ENCODE results near the gene CHCHD1. TPM values are rescaled to one million over a fixed set of nuclear protein-coding genes. Genes with fewer than 3 reads are reported as not detected.

Gene CHCHD1
- total RNA-seq, 2 donors from 2014 or later: 37.6 to 49.3 TPM

DNA sequence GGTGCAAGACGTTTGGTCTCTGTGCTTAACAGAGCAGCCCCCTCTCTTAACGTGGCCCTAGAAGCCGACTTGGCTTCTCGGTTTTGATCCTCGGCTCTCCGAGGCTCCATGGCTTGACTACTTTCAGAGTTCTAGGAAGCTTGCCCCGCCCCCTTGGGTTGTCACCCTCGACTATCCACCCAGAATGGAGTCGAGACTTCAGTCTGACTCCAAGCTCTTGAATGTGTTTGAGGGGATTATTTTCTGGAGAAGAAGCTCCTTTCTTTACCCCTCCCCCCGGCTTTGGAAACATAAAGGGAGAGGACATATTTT lies 37.2 kb upstream of the CHCHD1 start:
- Mint-ChIP-seq H3K4me3 (peak overlapping the region; percentile 89), H3K36me3 (ENCODE audit: low read depth) (peaks cover 19% of the 10 kb centered on the region), H3K4me1 (peaks cover 33% of the 10 kb centered on the region), H3K27ac (peak overlapping the region; percentile 100), H3K9me3 (no peaks in the 10 kb centered on the region), H3K27me3 (ENCODE audit: insufficient read depth) (no peaks in the 10 kb centered on the region)
- no peaks in the 10 kb centered on the region for H3K27me3 ChIP-seq (ENCODE audit: control insufficient read depth, insufficient read depth, low read length, poor library complexity, severe bottlenecking)
- no peak for DNase-seq
- peak overlapping the region; percentile 94 for H3K9ac ChIP-seq (ENCODE audit: extremely low read depth, low read length, poor library complexity, severe bottlenecking)
- peaks cover 9% of the 10 kb centered on the region for H3K4me1 ChIP-seq (ENCODE audit: control insufficient read depth, insufficient read depth, low read length)
- 0% methylated on average over 6 to 10 of the region's 10 CpGs for WGBS, 2 experiments (ENCODE audit: insufficient coverage in 1 of 2, insufficient read length in 1 of 2)
- peak overlapping the region; percentile 89 for H3K4me3 ChIP-seq (ENCODE audit: low read length)
- TF ChIP-seq, protein P1, sequence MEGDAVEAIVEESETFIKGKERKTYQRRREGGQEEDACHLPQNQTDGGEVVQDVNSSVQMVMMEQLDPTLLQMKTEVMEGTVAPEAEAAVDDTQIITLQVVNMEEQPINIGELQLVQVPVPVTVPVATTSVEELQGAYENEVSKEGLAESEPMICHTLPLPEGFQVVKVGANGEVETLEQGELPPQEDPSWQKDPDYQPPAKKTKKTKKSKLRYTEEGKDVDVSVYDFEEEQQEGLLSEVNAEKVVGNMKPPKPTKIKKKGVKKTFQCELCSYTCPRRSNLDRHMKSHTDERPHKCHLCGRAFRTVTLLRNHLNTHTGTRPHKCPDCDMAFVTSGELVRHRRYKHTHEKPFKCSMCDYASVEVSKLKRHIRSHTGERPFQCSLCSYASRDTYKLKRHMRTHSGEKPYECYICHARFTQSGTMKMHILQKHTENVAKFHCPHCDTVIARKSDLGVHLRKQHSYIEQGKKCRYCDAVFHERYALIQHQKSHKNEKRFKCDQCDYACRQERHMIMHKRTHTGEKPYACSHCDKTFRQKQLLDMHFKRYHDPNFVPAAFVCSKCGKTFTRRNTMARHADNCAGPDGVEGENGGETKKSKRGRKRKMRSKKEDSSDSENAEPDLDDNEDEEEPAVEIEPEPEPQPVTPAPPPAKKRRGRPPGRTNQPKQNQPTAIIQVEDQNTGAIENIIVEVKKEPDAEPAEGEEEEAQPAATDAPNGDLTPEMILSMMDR (conservative IDR thresholded peaks at IDR 0.05): no peak
- peaks cover 17% of the 10 kb centered on the region for H3K36me3 ChIP-seq (ENCODE audit: control insufficient read depth, insufficient read depth, low read length)
- H3K9me3 ChIP-seq (ENCODE audit: control insufficient read depth, low read length): no peaks in the 10 kb centered on the region
- H3K27ac ChIP-seq (ENCODE audit: low read depth, low read length): peak overlapping the region; percentile 96

DNA sequence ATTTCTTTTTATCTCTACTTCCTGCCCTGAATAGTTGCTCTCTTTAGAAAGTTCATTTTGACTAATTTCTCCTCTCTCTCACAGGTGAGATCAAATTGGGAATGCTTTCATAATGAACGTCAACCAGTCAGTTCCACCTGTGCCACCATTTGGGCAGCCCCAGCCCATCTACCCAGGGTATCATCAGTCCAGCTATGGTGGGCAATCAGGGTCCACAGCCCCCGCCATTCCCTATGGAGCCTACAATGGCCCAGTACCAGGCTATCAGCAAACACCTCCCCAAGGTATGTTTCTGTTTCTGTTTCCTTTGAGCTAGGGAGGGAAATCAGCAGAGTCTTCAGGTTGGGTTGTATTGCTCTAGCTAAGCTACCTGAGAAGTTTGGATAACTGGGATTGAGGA lies 35.1 kb upstream of the CHCHD1 start:
- Mint-ChIP-seq H3K27me3 (ENCODE audit: insufficient read depth) (no peaks in the 10 kb centered on the region), H3K4me3 (no peak overlapping the region), H3K36me3 (ENCODE audit: low read depth) (peaks cover 28% of the 10 kb centered on the region), H3K4me1 (peaks cover 27% of the 10 kb centered on the region), H3K9me3 (no peaks in the 10 kb centered on the region), H3K27ac (no peak overlapping the region)
- no peak overlapping the region for H3K4me3 ChIP-seq (ENCODE audit: low read length)
- TF ChIP-seq, protein P1 (conservative IDR thresholded peaks at IDR 0.05): no peak
- no peaks in the 10 kb centered on the region for H3K27me3 ChIP-seq (ENCODE audit: control insufficient read depth, insufficient read depth, low read length, poor library complexity, severe bottlenecking)
- H3K9ac ChIP-seq (ENCODE audit: extremely low read depth, low read length, poor library complexity, severe bottlenecking): no peak overlapping the region
- no peak overlapping the region for H3K27ac ChIP-seq (ENCODE audit: low read depth, low read length)
- peaks cover 37% of the 10 kb centered on the region for H3K36me3 ChIP-seq (ENCODE audit: control insufficient read depth, insufficient read depth, low read length)
- peak; percentile 16 for DNase-seq
- no peaks in the 10 kb centered on the region for H3K9me3 ChIP-seq (ENCODE audit: control insufficient read depth, low read length)
- WGBS, 2 experiments (ENCODE audit: insufficient coverage in 1 of 2, insufficient read length in 1 of 2): 83 to 100% methylated on average over 1 to 2 of the region's 2 CpGs
- peaks cover 6% of the 10 kb centered on the region for H3K4me1 ChIP-seq (ENCODE audit: control insufficient read depth, insufficient read depth, low read length)

DNA sequence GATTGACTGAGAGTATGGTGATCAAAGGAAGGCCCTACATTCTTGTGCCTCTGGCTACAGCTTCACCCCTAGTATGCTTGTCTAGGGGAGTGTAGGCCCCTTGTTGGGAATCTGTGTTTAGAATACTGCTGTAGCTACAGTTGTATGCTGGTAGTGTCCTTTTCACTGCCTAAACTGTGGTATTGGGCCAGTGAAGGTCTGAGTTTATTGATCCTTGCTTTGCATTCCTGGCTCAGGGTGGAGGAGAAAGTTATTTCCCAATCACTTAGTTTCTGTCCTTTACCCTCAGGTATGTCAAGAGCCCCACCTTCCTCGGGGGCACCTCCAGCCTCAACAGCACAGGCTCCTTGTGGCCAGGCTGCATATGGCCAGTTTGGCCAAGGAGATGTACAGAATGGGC lies 31.0 kb upstream of the CHCHD1 start:
- TF ChIP-seq, protein P1 (conservative IDR thresholded peaks at IDR 0.05): no peak
- no peak overlapping the region for H3K4me3 ChIP-seq (ENCODE audit: low read length)
- H3K36me3 Mint-ChIP-seq (ENCODE audit: low read depth): peaks cover 53% of the 10 kb centered on the region
- DNase-seq: no peak
- no peaks in the 10 kb centered on the region for H3K9me3 ChIP-seq (ENCODE audit: control insufficient read depth, low read length)
- no peak overlapping the region for H3K27ac ChIP-seq (ENCODE audit: low read depth, low read length)
- H3K27ac Mint-ChIP-seq: no peak overlapping the region
- H3K36me3 ChIP-seq (ENCODE audit: control insufficient read depth, insufficient read depth, low read length): peaks cover 70% of the 10 kb centered on the region
- H3K9ac ChIP-seq (ENCODE audit: extremely low read depth, low read length, poor library complexity, severe bottlenecking): no peak overlapping the region
- 83 to 91% methylated on average over 1 of the region's 1 CpG for WGBS, 2 experiments (ENCODE audit: insufficient coverage in 1 of 2, insufficient read length in 1 of 2)
- no peak overlapping the region for H3K4me3 Mint-ChIP-seq
- no peaks in the 10 kb centered on the region for H3K27me3 ChIP-seq (ENCODE audit: control insufficient read depth, insufficient read depth, low read length, poor library complexity, severe bottlenecking)
- no peaks in the 10 kb centered on the region for H3K27me3 Mint-ChIP-seq (ENCODE audit: insufficient read depth)
- H3K4me1 ChIP-seq (ENCODE audit: control insufficient read depth, insufficient read depth, low read length): no peaks in the 10 kb centered on the region
- no peaks in the 10 kb centered on the region for H3K9me3 Mint-ChIP-seq
- H3K4me1 Mint-ChIP-seq: peaks cover 5% of the 10 kb centered on the region

Data from endodermal cell (in vitro differentiated cells).